22Rv1 (cell line): Measurements from ENCODE around the gene ZNF438.

Source experiments
- CTCF ChIP-seq: fragments of 450-650 bp; IDR thresholded peaks from 2 replicates; pipeline ENCODE4 v1.5.1; 2017; ENCODE audit warnings: mild to moderate bottlenecking
- ZFX ChIP-seq: fragments of 450-650 bp; IDR thresholded peaks from 2 replicates; pipeline ENCODE4 v1.6.1; 2017; ENCODE audit warnings: antibody characterized with exemption, borderline replicate concordance

DNA sequence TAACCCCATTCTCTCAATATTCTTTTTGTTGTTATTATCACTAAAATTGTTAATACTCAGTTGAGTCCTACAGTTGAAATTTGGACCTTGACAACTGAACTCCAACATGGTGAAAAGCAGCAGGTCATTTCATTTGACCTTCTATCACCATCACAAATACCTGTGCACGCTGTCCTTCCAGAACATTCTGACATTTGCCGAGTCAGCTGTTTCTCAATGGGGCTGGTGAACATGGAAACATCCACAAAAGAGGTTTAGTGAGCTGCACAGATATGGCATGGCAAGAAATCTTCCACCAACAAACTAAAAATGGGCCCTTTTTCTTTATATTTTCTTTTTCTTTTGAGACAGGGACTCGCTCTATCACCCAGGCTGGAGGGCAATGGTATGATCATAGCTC, 169.7 kb downstream of the ZNF438 start:
- TF ChIP-seq CTCF (no peak), ZFX (no peak)
